NCI-H2196 treated with DMSO at 0.1 percent for 48 hours (cell line): Measurements from ENCODE around the gene KRTAP19-2.
"Not testable (repeated sequence)": the region's sequence is repeated elsewhere in the genome, so short reads cannot be mapped to it uniquely, and the experiment has no call there.

Source experiments
- DNase-seq: peaks from one replicate; lab custom pipeline; 2025; ENCODE audit not compliant: unreplicated experiment; lab: John Stamatoyannopoulos, UW

The KRTAP19-2 gene

DNA sequence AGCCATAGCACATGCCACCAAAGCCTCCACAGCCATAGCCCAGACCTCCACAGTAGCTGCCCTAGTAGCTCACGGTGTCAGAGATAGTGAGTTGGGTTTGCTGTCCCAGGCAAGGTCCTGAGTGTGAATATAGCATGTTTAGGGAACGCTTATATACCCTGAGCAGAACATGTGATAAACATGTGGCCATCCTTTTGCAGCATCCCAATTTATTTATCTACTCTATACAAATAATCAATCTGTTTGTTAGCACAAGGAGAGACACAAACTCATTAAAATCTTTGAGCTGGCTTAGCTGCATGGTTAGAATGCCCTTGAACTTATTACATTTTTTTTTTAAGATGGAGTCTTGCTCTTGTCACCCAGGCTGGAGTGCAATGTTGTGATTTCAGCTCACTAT, at the start of gene KRTAP19-2:
Gene KRTAP19-2 (minus strand): TSS at position 101 of the 400 bp plus-strand sequence. CDS start 88 bp downstream, at position 13.
- no peak for DNase-seq

- no peak for DNase-seq
Measured at GRCh38 chr21:30518876-30519275, 31.6 kb upstream of the KRTAP19-2 start.

- no peak for DNase-seq
Measured at GRCh38 chr21:30515681-30516080, 28.4 kb upstream of the KRTAP19-2 start.

GRCh38 chr21:30505621-30506205, 18.5 kb upstream of the KRTAP19-2 start:
- DNase-seq, result not testable (repeated sequence)

GRCh38 chr21:30502041-30502440, 14.8 kb upstream of the KRTAP19-2 start, which contains the start of gene KRTAP19-5:
Gene KRTAP19-5 (minus strand): TSS chr21:30502141. CDS start chr21:30502090, 51 bp downstream.
- DNase-seq, result no peak

DNA sequence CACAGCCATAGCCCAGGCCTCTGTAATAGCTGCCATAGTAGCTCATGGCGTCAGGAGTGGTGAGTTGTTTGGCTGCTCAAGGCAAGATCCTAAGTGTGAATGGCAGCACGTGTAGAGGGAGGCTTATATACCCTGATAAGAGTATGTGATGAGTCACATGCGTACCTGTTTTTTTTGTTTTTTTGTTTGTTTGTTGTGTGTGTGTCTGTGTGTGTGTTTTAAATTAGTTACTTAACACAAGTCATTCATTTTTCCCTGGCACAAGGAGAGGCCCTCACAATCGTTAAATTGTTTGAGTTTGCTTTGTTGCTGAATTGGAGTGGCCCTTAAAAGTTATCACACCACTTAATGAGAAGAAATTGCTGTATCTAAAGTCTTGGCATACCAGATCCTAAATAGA, 9.8 kb upstream of the KRTAP19-2 start, which contains the start of gene KRTAP19-4:
Gene KRTAP19-4 (minus strand): TSS at position 101 of the 400 bp plus-strand sequence. CDS start 55 bp downstream, at position 46.
- DNase-seq, result no peak

DNA sequence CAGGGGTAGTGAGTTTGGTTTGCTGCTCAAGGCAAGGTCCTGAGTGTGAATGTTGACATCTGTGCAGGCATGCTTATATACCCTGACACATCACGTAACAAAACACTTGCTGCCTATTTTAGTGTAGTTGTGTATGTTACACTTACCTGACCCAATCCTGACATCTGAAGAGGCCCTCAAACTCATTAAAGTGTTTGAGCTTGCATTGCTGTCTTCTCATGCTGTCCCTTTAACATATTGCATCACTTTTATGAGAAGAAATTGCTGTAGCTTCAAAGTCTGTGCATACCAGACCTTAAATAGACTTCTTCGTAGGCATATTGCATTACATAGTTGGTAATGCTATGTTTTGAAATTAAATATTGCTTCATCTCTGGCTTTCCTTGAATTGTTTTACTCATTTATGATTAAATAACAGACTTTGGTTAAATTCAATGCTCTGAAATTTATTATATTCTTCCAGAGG, 4.8 kb upstream of the KRTAP19-2 start, which contains the start of gene KRTAP19-3:
Gene KRTAP19-3 (minus strand): TSS at position 51 of the 466 bp plus-strand sequence. CDS start 56 bp downstream, outside the sequence.
- DNase-seq, result no peak

DNA sequence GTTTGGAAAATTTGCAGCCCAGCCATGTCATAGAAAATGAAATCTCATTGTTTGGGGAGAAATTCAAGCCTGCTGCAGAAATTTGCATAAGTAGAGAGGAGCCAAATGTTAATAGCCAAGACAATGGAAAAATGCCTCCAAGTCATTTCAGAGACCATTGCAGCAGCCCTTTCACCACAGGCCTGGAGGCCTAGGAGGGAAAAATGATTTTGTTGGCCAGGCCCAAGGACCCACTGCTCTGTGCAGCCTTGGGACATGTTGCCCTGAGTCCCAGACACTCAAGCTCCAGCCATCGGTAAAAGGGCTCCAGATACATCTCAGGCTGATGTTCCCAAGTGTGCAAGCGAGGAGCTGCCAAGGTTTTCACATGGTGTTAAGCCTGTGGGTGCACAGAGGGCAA, 1.1 kb downstream of the KRTAP19-2 start:
- DNase-seq, result no peak

DNA sequence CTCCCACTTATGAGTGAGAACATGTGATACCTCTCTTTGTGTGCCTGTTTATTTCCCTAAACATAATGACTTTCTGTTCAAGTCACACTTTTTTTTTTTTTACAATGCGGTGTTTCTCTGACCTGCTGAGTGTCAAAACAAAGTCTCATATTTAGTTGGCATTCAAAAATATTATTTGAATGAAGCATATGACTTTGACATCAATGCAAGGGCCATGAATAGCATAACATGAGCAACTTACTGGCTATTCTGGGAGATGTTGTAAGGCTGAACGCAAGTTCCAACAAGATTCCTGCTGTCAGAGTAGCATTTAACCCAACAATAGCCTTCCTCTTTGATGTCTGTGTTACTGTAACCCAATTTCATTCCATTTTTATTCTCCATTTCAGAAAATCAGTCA, 5.1 kb downstream of the KRTAP19-2 start:
- no peak for DNase-seq

- no peak for DNase-seq
Measured at GRCh38 chr21:30480145-30480544, 7.1 kb downstream of the KRTAP19-2 start, which contains the start of gene KRTAP19-1. Gene KRTAP19-1 (minus strand): TSS chr21:30480367. CDS start chr21:30480317, 50 bp downstream.

- no peak for DNase-seq
Measured at GRCh38 chr21:30479259-30479658, 8.0 kb downstream of the KRTAP19-2 start.

DNA sequence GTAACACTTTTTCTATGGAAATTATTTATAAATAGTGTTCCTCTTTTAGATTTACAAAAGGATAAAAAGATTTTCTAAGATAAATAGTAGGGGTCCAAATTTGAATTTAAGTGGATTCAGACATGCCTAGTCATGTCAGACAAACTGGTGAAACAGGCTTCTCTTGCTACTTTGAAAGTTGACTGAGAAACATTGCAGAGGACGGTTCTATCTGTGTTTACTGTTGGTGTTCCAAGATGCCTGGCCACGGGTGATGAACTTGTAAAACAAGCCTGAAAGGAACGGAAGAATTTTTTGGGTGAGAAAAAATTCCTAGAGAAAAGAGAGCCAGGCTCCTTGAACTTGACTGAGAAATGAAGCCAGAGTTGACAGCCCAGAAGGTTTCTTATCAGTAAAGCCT, 9.2 kb downstream of the KRTAP19-2 start:
- DNase-seq, result no peak

DNA sequence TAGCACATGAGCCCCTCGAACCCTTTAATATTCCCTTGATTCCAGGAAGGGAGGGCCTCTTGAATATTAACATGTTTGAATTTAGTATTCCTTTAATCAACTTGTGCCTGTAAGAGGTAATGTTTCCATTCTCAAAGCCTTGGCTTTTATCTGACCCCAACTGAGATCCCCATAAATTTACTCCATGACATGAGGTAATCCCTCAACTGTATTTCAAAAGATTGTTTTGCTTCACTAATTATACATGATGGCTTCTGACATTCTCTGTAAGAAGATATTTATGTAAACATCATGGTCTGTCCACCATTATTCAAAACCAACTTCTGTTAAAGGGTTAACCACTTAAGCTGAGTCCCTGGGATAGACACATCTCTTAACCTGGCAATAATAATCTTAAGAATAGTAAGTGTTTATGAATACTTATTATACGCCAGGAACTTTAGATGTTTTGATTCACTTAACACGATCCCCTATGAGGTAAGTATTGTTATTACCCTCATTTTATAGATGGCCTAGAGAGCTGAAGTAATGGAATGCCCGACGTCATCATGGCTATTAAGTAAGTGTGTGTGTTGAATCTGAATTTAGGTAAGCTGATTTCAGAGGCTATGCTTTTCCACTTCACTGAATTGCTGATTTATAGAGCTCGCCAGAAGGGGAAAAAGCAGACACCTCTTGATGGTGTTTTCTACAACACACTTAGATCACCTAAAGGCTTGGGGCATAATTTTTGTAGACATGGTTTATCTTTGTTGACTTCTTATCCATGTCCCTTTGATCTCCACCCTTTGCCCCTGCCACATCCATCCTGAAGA, 18.1 kb downstream of the KRTAP19-2 start:
- no peak for DNase-seq

DNA sequence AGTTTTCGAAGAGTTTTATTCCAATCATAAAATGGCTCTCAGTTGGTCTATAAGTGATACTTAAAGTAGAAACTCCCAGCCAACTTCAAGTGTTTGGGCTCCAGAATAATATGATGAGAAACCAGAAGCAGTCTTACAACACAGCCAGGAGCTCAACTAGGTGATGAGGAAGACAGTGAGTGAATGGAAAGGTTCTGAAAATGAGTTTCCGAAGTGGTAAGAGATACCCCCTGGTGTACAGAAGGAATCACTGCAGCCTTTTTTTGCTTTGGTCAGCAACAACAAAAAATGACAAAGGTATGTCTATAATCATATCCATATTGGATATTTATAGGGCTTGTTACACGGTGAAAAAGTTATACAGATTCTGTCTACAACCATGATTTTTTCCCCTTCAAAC, 23.5 kb downstream of the KRTAP19-2 start:
- DNase-seq, result no peak

- no peak for DNase-seq
Measured at GRCh38 chr21:30448514-30448913, 38.7 kb downstream of the KRTAP19-2 start.

DNA sequence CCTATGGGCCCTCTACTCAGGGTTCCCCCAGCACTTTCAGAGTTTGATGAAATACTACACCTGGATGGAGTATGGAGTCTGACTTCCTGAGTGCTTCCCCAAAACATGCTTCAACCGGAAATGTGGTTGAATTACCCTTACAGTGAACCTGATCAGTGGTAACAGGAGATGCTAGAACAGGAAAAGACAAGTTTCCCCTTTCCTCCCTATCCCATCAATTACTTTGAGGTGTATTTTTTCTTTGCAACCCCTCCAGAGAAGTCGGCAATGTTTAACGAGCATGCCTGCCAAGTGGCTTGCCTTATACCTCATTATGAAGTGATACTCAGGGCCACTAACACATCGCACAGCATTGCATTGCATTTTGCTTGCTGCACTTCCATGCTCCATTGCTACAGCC, 40.2 kb downstream of the KRTAP19-2 start:
- DNase-seq, result no peak

DNA sequence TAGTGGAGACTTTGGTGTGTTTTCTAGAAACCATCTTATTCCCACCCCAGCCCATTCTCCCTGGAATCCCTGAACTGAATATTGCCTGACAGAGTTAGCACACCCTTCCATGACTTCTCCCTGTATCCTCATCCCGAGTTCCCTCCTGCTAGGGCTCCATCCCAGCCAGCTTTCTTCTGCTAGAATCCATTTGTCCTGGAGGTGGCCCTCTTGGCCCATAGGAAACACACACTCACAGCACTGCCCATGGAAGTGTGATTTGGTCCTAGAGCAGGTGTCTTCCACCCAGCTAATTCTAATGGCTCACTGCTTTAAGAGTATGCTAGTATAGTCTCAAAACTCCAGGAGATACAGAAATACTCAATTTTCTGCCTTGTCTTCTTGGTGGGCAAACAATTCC, 43.0 kb downstream of the KRTAP19-2 start:
- DNase-seq, result no peak

DNA sequence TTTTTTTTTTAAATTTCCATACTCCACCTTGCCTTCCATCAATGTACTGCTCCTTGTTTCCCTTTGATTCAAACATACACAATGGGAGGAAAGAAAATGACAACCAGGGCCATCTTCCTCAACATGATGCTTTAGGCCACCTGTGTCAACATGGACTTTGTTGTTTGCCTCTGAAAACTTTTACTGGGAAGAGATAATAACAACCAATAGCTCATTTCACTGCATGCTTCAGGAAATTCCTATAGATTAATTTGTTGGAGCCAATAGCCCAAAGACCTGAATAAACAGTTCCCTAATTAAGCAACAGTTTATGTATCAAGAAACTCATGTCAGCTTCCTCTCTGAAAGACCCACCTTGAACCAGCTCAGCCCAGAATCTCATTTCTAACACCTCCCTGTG, 44.0 kb downstream of the KRTAP19-2 start:
- no peak for DNase-seq

- DNase-seq, result no peak
Measured at GRCh38 chr21:30439975-30440374, 47.3 kb downstream of the KRTAP19-2 start, which contains the start of gene KRTAP15-1. Gene KRTAP15-1 (plus strand): TSS chr21:30440275. CDS start chr21:30440328, 53 bp downstream.
